Posterior cingulate gyrus (tissue), 11 donors: Measurements from ENCODE around the gene ITGB1.
"Not testable (repeated sequence)": the region's sequence is repeated elsewhere in the genome, so short reads cannot be mapped to it uniquely, and the experiment has no call there.

Experiments used
- DNase-seq, 10 donors: peaks; one replicate each; pipeline versions ENCODE4 v3.0.0 to v3.0.0-alpha.2; 2020 to 2021; ENCODE audit warnings: mixed read lengths in 3 of 10
- intact Hi-C: fragments of 100-400 bp; cut with DNase I; formaldehyde crosslinking; loops from one replicate; pipeline ENCODE4 v1.15.1; 2023

Gene ITGB1

DNA sequence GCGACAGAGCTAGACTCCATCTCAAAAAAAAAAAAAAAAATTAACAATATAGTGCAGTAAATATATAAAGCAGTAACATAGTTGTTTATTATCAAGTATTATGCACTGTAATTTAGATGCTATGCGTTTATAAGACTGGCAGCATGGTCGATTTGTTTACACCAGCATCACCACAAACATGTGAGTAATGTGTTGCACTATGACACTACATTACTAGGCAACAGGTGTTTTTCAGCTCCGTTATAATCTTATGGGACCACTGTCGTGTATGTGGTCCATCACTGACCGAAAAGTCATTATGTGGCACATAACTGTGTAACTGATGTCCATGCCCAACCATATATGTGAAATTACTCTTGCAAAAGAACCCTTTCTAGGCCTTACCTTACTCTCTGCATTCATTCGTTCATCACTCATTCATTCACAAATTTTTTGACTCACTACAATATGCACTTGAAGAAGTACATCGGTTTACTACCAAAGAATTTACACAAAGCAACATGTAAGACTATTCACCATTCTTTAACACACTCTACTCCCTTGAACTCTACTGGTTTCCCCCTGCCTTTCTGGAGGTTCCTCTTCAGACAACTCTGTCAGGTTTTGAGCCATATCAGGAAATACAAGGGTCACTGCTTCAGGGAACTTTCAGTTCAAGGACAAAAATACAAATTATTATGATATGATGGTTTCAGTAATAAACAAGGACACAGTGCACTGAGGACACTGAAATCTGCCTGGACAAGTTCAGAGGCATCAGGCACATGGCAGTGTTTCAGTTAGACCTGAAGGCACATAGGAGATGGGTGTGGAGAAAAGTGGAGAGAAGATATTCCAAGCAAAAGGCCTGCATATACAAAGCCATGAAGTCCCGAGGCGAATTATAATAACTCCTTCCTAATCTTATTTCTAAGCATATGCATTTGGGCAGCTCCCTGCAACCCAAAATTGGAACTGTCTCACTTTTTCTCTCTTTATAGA, 17.4 kb downstream of the ITGB1 start:
- DNase-seq, result no peak
- intact Hi-C loops, result no loop called here

DNA sequence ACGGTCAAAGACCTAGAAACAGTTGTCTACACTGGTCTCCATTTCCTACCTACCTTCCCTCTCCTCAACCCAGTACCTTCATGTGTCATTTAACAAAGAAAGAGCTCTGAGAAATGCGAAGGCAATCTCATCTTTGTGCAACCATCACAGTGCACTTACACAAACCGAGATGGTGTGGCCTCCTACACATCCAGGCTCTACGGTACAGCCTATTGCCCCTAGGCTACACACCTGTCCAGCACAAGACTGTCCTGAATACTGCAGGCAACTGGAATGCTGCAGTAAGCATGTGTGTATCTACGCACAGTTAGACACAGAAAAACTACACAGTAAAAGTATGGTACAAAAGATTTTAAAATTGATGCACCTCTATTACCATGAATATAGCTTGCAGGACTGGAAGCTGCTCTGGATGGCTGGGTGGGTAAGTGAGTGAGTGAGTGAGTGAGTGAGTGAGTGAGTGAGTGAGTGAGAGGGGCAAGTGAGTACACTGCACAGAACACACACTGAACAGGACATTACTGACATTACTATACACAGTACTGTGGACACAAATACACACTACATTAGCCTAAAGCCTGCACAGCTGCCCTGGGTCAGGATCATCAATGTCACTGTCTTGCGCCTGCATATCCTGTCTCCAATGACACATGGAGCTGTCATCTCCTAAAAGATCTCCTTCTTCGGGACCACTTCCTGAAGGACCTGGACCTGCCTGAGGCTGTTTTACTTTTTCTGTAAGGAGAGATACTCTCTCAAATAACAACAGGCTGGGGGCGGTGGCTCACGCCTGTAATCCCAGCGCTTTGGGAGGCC, 18.5 kb downstream of the ITGB1 start:
- intact Hi-C loops, result no loop called here
- DNase-seq, result no peak

DNA sequence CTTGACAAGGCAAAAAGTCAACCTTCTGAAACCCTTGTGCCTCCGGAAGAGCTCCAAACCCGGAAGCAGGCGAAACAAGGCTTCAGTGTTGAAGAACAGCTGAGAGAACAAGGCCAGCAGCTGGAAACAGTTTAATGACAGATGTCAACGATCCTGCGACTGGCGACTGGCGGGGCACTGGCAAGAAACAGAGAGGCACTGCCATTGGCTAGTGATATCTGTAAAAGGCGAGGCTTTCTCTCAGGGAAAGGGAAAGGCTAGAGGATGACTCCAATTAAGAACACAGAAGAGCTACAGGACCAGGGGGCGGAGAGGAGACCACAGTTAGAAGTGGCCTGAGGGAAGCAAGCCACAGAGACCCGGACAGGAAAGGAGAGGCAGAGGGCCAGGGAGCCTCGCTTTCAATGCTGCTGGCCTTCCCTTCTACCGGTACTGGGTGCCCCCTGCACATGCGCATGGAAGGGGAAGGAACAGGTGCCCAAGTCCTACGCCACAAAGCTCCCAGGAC, 19.4 kb downstream of the ITGB1 start:
- intact Hi-C loops, result no loop called here
- peak in 7 of 10 donors; percentile 14 to 90 (median 51) for DNase-seq

DNA sequence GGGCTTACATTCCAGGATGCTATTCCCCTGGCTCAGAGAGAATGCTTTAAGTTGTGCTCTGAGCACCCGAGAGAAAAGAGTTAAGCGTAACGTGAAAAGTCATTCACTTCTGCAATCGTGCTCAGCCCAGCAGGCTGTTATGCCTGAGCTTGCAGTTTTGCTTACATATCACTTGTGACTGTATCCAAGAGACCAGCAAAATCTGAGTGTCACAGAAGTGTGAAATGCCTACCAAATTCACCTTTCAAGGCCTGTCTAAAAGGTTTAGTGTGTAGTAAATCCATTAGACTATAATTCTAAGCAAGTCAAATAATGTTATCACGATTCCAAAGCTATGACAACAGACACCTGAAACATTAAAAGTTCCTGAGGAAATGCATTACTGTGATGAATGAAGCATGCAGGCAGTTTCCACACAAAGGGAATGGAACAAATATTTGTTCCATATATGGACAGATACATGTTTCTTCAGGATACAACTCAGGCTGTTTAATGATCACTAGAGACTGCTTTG, 20.1 kb downstream of the ITGB1 start:
- DNase-seq, result no peak
- intact Hi-C loops, result no loop called here

DNA sequence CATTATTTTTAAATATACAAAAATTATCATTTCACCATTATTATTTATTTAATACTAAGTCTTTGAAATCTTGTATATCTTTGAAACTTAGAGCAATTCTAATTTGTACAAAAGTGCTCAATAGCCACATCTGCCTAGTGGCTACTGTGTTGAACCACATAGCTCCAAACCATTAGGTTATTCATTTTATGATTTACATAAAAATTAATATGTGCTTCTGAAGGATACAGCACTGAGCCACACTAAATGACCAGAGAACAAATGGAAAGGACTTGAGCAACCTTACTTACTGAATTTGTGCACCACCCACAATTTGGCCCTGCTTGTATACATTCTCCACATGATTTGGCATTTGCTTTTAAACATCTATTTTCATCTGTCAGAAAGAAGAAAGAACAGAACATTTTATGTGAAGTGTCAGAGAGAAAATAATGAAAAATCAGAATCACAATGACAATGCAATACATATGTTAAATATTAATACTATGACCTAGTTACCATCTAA, 25.8 kb downstream of the ITGB1 start:
- intact Hi-C loops, result no loop called here

DNA sequence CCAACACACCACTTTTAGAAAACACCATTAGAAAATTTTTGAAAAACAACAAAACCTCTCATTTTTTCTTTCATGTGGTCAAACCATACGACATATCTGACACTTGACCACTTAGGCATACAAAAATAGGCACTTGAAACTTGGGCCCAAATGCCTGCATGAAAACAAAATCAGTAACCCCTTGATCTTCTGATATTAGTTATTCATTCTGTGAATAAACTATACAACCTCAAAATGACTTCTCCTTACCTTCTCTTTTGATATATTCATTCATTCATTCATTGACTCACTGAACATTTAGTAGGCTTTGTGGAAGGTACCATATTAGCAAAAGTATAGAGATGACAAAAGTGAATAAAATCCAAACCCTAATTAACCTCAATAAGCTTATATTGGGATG, 26.4 kb downstream of the ITGB1 start:
- DNase-seq, result no peak

More for the DNA sequence above, 25.8 kb downstream of the ITGB1 start:
- no peak for DNase-seq

DNA sequence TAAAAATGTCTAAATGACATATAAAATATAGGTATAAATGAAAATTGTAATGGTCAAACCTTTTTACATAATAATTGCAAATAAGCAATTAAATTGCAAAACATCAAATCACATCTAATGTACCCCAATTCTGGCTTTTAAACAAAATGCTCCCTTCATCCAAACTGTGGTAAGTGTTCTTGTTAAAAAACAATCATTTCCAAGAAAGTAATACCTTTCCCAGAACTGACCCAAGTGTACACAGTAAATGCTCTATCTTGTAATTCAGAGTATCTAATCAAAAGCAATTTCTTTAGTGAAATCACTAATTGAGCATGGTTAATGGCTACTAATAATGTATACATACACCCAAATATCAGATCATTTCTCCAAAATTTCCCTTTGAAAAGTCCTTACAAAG, 28.0 kb downstream of the ITGB1 start:
- intact Hi-C loops, result no loop called here
- DNase-seq, result no peak

More for the DNA sequence above, 26.4 kb downstream of the ITGB1 start:
- intact Hi-C loops, result no loop called here

DNA sequence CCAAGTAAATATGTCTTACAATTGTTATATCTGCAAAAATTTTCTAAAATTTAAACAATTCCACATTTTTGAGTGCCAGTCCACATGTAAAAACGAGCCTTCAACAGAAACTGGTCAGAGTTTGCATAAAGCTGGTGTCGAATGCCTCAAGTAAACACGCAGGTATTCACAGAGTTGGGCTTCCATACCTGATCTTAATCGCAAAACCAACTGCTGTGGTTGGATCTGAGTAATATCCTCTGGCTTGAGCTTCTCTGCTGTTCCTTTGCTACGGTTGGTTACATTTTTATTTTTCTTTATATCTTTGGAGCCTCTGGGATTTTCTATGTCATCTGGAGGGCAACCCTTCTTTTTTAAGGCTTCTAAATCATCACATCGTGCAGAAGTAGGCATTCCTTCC, 28.4 kb downstream of the ITGB1 start:
- DNase-seq, result no peak
- intact Hi-C loops, result no loop called here

DNA sequence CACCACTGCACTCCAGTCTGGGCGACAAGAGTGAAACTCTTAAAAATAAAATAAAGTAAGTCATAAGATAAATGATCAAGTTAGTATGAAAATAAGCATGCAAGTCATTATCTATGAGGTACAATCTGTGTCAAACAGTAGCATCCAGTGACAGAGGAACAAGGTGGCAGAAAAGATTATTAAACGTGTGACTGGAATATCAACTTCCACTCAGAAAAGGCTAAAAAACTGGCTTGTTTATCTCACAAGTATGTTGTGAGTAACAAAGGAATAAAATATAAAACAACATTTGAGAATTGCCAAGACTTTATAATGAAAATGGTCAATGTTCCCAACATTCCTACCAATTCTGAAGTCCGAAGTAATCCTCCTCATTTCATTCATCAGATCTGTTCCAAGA, 30.3 kb downstream of the ITGB1 start:
- DNase-seq, result no peak
- intact Hi-C loops, result no loop called here

DNA sequence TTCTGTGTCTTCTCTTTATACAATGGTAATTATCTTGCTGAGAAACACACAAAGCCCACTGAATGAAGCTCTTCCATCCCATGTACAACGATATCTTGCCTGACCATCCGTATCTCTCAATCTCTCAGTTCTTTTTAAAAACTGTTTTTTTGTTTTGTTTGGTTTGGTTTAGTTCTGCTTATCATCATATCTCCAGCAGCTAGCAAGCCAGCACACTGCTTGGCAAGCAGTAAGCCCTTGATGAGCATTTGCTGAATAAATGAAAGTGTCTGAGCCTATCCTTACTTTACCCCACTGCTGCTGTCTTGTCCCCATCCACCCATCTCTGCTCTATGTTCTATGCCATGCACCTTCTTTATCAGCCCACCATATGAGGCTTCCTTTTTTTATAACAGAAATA, 34.2 kb downstream of the ITGB1 start:
- intact Hi-C loops, result no loop called here
- no peak for DNase-seq

DNA sequence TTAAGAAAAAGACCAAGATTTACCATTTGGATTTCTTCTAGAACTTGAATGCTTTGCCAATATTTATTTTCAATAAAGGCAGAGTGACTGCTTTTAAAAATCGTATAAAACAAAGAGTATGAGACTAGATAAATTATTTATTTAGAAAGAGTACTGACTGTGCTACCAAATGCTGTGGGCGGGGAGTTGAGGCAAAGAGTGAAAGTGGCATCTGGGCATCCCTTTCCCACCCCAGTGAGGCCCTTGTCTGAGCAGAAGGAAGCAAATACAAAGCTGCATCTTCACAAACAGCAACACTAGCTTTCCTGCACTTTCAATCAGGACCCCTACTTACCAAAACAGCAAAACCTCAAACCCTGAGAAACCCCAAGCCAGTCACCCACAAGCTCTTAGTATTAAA, 34.9 kb downstream of the ITGB1 start:
- no peak for DNase-seq
- intact Hi-C loops, result no loop called here

DNA sequence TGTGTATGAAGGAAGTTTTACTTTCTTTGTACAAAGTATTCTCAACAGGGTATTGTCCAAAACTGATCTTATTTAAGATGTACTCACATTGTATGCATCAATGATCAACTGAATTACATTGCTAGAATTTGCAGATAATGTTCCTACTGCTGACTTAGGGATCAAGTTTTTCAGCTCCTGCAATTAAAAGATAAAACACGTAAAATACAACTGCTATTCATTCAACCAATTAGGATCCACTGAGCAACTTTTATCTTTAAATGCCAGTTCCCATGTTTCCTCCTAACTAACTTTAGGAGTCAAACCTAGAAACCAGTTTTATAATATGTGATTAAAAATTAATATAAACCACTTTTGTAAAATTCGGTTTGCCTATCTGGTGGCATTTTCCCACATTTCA, 35.9 kb downstream of the ITGB1 start:
- intact Hi-C loops, result no loop called here
- no peak for DNase-seq

DNA sequence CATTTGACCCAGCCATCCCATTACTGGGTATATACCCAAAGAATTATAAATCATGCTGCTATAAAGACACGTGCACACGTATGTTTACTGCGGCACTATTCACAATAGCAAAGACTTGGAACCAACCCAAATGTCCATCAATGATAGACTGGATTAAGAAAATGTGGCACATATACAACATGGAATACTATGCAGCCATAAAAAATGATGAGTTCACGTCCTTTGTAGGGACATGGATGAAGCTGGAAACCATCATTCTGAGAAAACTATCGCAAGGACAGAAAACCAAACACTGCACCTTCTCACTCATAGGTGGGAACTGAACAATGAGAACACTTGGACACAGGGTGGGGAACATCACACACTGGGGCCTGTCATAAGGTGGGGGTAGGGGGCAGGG, 40.2 kb downstream of the ITGB1 start:
- intact Hi-C loops, DNase-seq: not testable (repeated sequence)

DNA sequence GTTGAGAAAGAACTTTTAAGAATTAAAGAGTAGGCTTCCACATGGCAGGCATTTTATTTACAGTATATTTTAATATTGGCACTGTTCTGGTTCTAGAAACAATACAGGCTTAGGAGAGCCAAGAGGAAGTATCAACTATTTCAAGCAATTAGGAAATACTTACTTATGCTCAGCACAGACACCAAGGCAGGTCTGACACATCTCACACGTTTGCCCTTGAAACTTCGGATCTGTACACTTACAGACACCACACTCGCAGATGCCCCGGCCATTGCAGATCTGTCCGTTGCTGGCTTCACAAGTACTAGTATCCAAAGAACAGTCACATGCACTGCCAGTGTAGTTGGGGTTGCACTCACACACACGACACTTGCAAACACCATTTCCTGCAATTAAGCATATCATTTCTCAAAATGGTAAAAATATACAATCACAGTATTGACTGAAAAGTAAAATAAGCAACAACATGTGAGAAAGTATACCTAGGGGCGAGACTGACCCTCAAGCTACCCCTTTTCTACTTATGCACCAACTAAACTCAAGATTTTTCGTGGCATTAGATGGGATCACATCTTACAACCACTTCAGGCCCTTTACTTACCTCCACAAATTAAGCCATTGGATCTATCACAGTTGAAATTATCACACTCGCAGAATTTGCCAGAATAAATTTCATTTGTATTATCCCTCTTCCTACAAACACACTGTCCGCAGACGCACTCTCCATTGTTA, 46.6 kb downstream of the ITGB1 start:
- intact Hi-C loops, result no loop called here
- no peak for DNase-seq

DNA sequence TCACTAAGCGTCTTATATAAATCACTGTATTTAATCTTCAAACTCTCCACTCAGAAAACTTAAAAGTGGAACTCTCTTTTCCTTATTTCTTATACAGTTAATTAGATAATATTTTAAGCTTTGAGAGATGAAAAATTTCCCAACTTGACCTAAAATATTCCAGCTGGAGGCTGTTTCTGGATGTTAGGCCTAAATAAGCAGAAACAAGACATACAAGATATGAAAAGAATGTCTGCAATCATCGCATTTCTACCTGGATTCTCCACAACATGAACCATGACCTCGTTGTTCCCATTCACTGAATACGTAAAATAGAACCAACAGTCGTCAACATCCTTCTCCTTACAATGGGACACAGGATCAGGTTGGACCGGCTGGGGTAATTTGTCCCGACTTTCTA, 48.1 kb downstream of the ITGB1 start:
- intact Hi-C loops, result not testable (repeated sequence)

DNA sequence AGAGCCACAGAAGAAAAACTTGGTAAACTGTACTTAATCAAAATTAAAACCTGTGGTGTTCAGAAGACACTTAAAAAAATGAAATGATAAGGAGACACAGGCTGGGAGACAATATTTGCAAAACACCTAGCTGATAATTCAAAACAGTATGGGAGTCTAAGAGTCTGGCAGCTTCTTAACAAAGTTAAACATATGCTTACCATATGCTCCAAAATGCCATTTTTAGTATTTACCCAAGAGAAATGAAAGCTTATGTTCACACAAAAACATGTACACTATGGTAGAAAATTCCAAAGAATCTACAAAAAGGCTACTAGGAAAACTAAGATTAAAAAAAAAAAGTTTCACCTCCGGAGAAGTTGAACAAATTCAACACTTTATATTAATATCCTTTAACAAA, 48.6 kb downstream of the ITGB1 start:
- DNase-seq, result no peak

More for the DNA sequence above, 48.1 kb downstream of the ITGB1 start:
- not testable (repeated sequence) for DNase-seq

DNA sequence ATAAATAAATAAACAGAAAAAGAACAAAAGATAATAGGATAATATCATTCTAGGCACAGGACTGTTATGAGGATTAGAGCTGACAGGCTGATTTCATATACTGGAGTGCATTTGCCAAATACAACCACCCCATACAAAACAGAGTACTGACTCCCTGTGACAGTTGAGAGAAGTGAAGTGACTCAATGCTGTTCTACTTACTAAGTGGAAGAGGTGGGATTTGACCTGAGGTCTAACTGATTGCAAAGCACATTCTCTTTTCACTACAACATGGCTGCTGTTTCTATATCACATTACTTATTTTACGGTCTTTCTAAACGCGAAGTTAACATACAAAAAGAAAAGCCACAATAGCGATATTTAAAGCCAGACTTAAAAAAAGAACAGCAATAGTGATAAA, 51.4 kb downstream of the ITGB1 start:
- DNase-seq, result no peak
- intact Hi-C loops, result no loop called here

More for the DNA sequence above, 48.6 kb downstream of the ITGB1 start:
- intact Hi-C loops, result no loop called here

DNA sequence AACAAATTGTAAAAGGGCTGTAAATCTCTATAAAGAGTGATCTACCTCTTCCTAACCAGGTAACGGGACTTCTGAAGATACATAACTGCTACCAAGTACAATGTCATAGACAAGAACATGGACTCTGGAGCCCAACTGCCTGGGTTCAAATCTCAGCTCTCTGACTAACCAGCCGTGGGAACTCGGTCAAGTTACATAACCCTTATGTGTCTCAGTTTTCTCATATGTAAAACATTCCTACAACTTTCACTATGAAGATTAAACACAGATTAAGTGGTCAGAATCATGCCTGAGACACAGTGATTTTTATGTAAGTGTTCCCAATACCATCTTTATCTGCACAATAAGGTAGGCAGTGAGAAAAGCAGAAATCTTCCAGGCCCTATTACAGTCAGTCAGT, 52.6 kb downstream of the ITGB1 start:
- intact Hi-C loops, result no loop called here
- DNase-seq, result no peak

DNA sequence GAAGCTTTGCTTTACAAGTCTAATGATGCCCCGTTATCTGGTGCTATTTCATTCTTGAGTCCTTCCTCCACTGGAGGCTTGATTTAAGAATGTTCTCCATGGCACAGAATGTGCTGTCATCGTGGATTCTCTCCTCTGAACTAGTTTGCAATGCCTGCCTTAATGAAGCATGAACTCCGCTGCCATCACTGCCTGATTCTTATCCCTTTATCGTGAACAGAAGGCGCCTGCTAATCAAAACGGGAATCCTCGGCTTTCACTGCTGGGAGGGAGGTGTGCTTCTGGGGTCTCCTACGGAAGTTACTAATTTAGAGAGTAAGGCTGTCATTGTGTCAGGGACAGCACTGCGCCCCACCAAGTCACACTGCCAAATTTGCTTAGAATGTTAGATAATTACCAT, 56.2 kb downstream of the ITGB1 start:
- intact Hi-C loops, result no loop called here
- no peak for DNase-seq
